H7 (cell line): ENCODE data around the gene HEATR9. TPM values are rescaled to one million over a fixed set of nuclear protein-coding genes. Genes with fewer than 3 reads are reported as not detected.
"Not testable (repeated sequence)": the region's sequence is repeated elsewhere in the genome, so short reads cannot be mapped to it uniquely, and the experiment has no call there.

Source experiments
- DNase-seq: peaks from one replicate; pipeline ENCODE4 v3.0.0; 2012
- H3K27me3 ChIP-seq: 2 replicates; pipeline ENCODE4 v1.6.0; 2011; ENCODE audit warnings: mild to moderate bottlenecking, low read length; ENCODE audit not compliant: control insufficient read depth, insufficient read depth
- H3K36me3 ChIP-seq: replicated peaks from 2 replicates; pipeline ENCODE4 v1.5.1; 2011; ENCODE audit warnings: low read length; ENCODE audit not compliant: control insufficient read depth, insufficient read depth
- H3K4me3 ChIP-seq: 2 replicates; pipeline ENCODE4 v1.5.1; 2011; ENCODE audit warnings: low read depth, mild to moderate bottlenecking, control low read depth, low read length, moderate library complexity; ENCODE audit not compliant: insufficient read depth
- total RNA-seq: library from RNA; depleted of rRNA; stranded (reverse); fragments of >200 nt; shearing (Covaris generic); gene quantifications from 2 replicates; pipeline ENCODE4 v1.2.3, GENCODE V29; 2014

Gene HEATR9
- total RNA-seq, 1 experiment from 2014 or later, result not detected

DNA sequence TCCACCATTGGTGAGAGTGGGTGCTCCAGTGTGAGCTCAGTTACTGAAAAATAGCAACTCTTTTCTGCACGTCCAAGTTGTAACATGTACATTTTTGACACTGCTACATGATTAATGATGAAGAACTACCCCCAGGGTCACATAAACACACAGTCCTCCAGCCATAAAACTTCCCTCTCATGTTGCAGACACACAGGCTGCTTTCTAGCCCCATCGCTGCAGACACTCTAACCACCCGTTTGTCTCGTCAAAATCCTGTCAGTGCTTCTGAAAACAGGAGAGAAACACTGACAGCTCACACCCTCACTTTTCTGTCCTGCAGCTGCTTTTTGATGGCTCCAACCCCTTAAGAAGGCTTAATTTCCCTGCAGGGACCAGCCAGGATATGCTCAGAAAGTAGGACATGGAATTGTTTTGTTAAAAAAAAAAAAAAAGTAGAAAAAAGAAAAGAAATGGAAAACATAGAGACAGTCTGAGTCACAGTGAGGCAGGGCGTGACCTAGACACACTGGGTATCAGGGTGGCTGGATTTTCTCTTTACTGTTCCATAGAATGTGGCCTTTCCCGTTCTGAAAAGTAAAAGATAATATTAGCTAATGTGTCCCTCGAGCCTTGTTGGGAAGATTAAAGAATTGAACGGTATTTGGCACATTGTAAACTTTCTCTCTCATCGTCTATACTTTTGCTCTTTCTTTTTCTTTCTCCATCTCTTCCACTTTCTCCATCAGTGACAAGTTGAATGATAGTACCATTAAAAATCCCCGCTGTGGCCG is 32.2 kb upstream of the HEATR9 start:
- Histone ChIP-seq H3K27me3 (no peaks in the 10 kb centered on the region), H3K36me3 (no peaks in the 10 kb centered on the region), H3K4me3 (no peak overlapping the region)
- no peak for DNase-seq

DNA sequence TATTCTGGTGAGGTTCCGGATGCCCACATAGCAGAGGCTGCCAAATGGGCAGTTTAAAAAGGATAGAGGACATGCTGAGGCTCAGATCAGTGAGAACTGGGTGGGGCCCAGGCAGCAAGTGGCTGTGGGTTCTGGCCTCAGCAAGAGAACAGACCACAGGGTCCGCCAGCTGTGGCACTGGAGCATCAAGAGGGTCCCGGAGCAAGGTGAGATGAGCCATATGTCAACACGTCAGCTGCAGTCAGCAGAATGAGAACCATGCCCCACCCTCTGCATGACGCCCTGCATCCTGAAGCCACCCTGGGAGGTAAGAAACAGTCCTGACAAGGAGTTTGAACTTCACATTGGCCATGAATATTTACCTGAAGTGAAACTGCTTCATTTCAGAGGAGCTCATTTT is 31.6 kb upstream of the HEATR9 start:
- H3K36me3 ChIP-seq, result no peaks in the 10 kb centered on the region
- no peak for DNase-seq
- no peak overlapping the region for H3K4me3 ChIP-seq
- no peaks in the 10 kb centered on the region for H3K27me3 ChIP-seq

DNA sequence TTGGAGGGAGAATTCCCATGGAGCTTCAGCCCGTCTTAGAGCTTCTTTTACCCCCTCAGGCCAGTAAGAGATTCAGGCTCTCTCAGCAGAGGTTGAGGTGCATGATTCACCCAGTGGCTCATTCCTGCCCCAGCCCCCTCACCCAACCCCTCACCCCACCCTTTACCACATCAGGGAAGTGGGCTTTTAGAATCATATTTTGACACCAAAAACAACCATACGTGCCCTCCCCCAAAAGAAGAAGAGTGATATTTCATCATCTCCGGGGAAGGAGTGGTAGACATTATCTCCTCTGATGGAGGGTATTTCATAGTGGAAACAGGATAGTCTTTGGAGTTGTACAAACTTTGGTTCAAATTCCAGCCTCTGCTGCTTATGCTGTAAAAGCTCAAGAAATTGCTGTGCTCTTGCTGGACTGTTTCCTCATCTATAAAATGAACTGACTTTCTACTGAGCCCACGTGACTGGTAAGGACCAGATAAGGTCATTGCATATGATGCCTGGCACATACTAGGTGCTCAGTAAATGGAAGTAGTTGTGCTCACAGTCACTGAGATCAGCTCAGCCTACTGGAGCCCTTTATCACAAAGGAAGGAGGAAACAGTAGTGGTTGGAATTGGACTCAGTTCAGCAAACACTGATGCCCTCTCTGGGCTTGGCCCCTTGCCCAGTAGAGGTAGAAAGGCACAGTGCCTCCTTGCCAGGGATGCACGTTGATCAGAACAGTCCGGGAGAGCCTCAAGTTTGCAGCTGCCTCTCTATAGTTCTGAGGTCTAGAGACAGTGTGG is 29.8 kb upstream of the HEATR9 start:
- no peaks in the 10 kb centered on the region for H3K27me3 ChIP-seq
- no peaks in the 10 kb centered on the region for H3K36me3 ChIP-seq
- no peak for DNase-seq
- no peak overlapping the region for H3K4me3 ChIP-seq

DNA sequence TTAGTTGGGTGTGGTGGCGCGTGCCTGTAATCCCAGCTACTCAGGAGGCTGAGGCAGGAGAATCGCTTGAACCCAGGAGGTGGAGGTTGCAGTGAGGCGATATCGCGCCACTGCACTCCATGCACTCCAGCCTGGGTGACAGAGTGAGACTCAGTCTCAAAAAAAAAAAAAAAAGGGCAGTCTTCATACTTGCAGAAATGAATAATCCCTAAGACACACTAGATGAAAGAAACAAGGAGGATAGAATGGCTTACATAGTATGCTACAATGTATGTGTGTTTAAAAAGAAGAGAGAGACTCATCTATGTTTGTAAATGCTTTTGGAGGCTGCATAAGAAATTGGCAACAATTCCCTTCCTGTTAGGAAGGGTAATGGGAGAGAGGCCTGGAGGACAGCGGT is 29.1 kb upstream of the HEATR9 start:
- DNase-seq, result not testable (repeated sequence)

DNA sequence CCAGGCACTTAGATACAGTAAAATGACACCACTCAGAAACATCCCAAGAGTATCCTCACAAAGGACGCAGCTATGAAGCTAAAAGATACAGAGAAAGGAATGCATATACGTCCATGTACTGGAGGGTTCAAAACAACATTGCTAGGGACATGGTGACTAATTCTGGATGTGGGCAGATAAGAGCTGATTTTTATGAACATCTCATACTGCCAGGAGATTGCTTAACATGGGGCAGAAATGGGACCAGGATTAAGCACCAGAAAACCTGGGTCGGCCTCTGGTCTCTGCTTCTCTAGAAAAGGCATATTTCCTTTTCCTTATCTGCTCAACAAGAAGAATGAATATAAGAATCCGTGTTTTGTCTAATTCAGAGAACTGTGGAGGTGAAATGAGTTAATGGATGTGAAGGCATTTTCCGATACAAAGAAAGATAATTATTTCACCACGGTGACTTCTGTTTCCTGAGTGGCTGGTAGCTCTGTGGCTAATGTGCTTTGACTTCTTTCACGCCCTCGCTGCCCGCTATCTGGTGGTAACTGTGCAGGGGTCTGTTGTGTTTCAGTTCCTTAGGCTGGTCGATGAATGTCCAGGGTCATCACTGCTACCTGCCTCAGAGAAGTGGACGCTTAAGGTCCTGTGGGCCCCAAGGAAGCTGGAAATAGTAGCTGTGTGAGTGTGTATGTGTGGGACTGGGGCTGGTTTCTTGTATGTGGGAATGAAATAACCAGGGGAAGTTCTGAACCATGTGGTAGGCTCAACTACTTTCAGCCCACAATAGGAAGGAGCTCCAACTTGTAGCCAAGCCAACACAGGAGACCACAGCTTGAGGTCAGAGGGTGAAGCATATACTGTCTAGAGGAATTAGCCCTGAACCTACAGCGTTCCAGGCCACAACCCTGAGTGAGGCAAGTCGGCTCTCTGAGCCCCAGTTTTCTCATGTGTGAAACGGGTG is 27.2 kb upstream of the HEATR9 start:
- Histone ChIP-seq H3K36me3 (no peaks in the 10 kb centered on the region), H3K27me3 (no peaks in the 10 kb centered on the region), H3K4me3 (no peak overlapping the region)
- DNase-seq, result no peak

More for the DNA sequence above, 29.1 kb upstream of the HEATR9 start:
- H3K36me3 ChIP-seq, H3K27me3 ChIP-seq, H3K4me3 ChIP-seq: not testable (repeated sequence)

DNA sequence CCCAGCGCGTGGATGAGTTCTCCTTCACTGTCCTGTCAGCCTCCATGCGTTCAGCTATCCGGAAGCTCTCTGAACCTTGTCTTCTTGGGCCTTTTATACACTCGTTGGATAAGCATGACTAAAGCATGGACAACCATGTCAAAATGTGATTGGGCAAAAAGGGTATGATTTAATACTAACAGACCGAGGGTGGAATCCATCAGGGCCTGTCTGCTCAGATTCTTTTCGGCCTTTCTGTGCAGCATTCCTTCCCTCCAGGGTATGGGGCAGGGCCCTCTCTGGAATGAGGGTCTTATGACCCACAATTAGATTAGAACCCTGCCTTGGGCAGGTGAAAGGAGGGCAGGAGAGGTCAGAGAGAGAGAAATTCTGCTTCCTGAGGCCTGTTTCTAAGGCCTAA is 25.5 kb upstream of the HEATR9 start:
- Histone ChIP-seq H3K27me3 (no peaks in the 10 kb centered on the region), H3K4me3 (no peak overlapping the region), H3K36me3 (no peaks in the 10 kb centered on the region)
- no peak for DNase-seq

DNA sequence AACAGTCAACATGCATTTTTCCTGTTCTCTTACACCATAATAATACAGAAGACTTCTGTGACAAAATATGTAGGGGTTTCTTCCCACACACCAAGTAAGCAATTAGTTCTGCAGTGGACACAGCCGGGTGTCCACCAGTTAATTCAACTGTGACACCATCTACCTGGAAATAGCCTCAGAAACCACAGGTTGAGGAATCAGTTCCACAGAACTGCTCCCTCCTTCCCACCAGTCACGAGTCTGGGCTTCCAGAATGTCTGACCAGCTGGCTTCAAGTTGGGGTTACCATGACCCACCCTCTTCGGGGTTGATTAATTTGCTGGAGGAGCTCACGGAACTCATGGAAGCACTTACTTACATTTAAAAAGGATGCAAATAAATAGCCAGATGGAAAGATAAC is 25.1 kb upstream of the HEATR9 start:
- Histone ChIP-seq H3K27me3 (no peaks in the 10 kb centered on the region), H3K36me3 (no peaks in the 10 kb centered on the region), H3K4me3 (no peak overlapping the region)
- no peak for DNase-seq

DNA sequence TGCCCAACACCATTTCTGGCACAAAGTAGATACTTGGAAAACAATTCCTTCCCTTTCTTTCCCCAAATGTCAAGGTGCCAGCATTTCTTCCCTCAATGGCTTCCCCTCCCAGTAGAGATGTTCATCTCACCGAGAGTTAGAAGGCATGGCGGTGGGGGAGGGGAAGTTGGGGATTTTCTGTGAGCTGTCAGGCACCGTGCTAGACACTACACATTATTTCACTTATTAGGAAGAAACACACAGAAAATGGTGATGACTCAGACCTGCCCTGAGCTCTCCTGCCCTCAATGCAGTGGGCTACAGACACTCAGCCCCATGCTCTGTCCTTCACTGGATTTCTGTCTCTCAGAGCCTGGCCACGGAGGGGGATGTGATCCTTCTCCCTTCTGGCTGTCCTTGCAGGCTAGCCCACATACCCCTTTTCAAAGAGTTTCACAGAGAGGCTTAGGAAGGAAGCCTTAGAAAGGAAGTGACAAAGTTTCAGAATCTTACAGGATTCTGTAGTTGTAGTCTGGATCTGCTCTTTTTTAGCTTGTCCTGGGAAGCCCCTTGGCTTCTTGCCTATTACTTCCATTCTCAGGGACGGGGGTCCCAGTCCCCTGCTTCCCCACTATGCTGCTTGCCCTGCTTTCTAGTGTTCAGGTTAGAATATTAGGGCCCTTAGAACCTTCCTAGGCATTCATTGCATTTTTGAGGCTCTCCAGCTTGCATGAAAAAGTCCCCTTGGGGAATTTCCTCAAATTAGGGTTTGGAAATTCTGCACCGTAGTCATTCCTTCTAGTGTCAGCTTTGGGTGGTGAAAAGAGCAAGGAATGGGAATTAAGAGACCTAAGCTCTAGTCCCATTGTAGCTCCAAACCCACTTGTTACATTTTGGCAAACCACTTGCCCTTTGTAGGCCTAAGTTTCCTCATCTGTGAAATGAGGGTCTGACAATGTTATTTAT is 23.7 kb upstream of the HEATR9 start:
- no peaks in the 10 kb centered on the region for H3K27me3 ChIP-seq
- no peak for DNase-seq
- H3K4me3 ChIP-seq, result no peak overlapping the region
- H3K36me3 ChIP-seq, result no peaks in the 10 kb centered on the region

DNA sequence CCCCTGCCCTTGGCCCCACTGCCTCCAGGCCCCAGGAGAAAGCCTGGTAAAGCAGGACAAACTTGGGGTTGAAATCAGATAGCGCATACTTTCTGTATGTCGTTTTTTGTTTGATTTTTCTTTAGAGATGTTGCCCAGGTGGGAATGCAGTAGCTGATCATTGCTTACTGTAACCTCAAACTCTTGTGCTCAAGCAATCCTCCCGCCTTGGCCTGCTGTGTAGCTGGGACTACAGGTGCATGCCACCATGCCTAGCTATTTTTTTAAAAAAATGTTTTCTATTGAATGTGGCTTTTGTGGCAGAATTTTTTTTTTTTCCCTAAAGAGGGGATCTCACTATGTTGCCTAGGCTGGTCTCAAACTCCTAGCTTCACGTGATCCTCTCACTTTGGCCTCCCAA is 22.6 kb upstream of the HEATR9 start:
- DNase-seq, result no peak
- H3K27me3 ChIP-seq, result no peaks in the 10 kb centered on the region

DNA sequence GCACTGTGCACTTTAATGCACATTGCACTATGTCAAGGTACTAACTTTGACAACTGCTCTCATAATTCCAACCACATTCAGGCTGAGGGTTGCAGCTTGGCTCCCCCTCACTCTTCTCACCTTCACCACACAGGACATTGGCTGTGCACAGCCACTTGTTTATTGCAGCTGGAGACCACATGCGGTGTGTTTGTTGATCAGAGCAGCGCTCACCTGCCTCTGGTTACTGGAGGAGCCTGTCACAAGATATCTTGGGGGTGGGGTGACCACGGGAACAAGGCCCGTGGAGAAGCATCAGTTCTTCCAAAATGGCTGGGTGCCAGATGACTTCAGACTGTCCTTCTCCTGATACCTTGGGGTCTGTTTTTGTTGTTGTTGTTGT is 22.1 kb upstream of the HEATR9 start:
- peak; percentile 47 for DNase-seq
- H3K4me3 ChIP-seq, result no peak overlapping the region
- no peaks in the 10 kb centered on the region for H3K36me3 ChIP-seq
- H3K27me3 ChIP-seq, result no peaks in the 10 kb centered on the region

More for the DNA sequence above, 22.6 kb upstream of the HEATR9 start:
- H3K4me3 ChIP-seq, result no peak overlapping the region
- H3K36me3 ChIP-seq, result no peaks in the 10 kb centered on the region

DNA sequence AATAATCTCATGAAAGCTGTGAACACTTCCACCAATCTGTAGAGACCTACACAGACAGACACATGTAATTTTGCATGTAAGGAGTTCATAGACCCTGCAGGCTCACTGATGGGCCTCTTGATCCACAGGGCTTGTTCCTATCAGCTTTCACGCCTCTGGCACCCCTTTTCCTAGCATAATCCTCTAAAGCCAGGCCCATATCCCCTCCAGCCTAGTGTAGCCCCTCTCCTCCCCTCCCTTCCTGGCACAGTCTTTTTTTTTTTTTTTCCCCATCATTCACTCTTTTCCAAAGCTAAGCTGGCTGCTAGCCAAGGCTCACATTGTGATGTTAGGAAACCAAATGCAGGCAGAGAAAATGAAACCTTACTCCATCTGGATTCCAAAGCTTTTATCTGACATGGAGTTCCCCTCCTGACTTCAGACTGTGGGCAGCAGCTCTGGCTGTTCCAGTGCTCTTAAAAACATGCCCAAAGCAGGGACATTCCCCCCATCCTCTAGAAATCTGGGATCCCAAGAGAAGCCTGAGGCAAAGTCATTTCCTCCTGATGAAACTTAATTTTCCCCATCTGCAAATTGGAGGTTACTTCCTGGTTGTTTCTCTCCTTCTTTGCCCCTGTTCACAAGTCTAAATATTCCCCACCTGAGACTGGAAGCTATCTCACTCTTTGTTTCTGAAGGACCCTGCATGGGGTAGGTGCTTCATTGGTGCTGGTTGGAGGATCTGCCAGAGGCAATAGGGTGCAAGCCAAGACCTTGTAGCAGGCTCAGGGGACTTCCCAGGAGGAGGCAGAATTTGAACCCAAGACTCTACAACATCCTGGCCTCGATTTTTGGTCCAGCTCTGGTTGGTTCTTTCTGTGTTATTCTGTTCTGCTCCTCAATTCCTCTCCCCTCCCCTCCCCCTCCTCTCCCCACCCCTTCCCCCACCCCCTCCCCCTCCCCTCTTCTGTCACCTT is 21.4 kb upstream of the HEATR9 start:
- DNase-seq, result no peak
- Histone ChIP-seq H3K36me3 (no peaks in the 10 kb centered on the region), H3K27me3 (no peaks in the 10 kb centered on the region), H3K4me3 (no peak overlapping the region)

DNA sequence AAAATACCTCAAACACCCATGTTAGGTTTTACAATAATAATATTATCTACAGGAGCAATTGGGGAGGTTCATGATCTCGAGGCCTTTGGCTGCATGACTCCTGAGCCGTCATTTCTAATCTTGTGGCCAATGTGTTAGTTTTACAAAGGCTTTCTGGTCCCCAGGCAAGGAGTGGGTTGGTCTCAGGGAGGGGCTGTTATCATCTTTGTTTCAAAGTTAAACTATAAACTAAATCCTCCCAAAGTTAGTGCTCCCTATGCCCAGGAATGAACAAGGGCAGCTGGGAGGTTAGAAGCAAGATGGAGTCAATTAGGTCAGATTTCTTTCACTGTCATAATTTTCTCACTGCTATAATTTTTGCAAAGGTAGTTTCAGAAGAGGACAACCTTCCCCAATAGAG is 20.6 kb upstream of the HEATR9 start:
- Histone ChIP-seq H3K36me3 (no peaks in the 10 kb centered on the region), H3K4me3 (no peak overlapping the region), H3K27me3 (no peaks in the 10 kb centered on the region)
- DNase-seq, result no peak
